K562 (cell line): ENCODE data around the gene LRRC10. TPM values are rescaled to one million over a fixed set of nuclear protein-coding genes. Genes with fewer than 3 reads are reported as not detected.

Experiments used
- BHLHE40 ChIP-seq: IDR thresholded peaks from 2 replicates; pipeline ENCODE4 v1.6.1; 2011; ENCODE audit warnings: low read length, improper control_type of control experiment
- CBX1 ChIP-seq: sonication (generic); IDR thresholded peaks from 2 replicates; pipeline ENCODE4 v1.6.1; 2016; ENCODE audit warnings: antibody characterized with exemption, low read depth, mild to moderate bottlenecking
- CREB3 ChIP-seq: fragments of 450-650 bp; conservative IDR thresholded peaks from 2 replicates; pipeline ENCODE4 v1.6.1; 2016; ENCODE audit warnings: missing genetic modification characterization, low read depth, mild to moderate bottlenecking, missing compliant biosample characterization, moderate library complexity
- DACH1 ChIP-seq: fragments of 450-650 bp; IDR thresholded peaks from 2 replicates; pipeline ENCODE4 v1.6.1; 2018; ENCODE audit not compliant: partially characterized antibody
- ELK1 ChIP-seq: sonication (generic); formaldehyde crosslinking; IDR thresholded peaks from 2 replicates; pipeline ENCODE4 v1.8.1; 2022; ENCODE audit warnings: missing genetic modification reagents
- ETS1 ChIP-seq: conservative IDR thresholded peaks from 2 replicates; pipeline ENCODE4 v1.6.1; 2011; ENCODE audit warnings: low read depth, mild to moderate bottlenecking, low read length; ENCODE audit not compliant: control insufficient read depth
- FOXK1 ChIP-seq: sonication (generic); formaldehyde crosslinking; IDR thresholded peaks from 2 replicates; pipeline ENCODE4 v1.8.0; 2022; ENCODE audit warnings: missing genetic modification reagents, mild to moderate bottlenecking, borderline replicate concordance
- HIVEP1 ChIP-seq: fragments of 250-450 bp; sonication (Bioruptor Pico); IDR thresholded peaks from 2 replicates; pipeline ENCODE4 v1.4.0; 2020; ENCODE audit warnings: mild to moderate bottlenecking
- MCM7 ChIP-seq, 2 experiments: fragments of 450-650 bp; IDR thresholded peaks; 2 replicates each; pipeline ENCODE4 v1.6.1; 2016 to 2018
- NEUROD1 ChIP-seq: fragments of 150-350 bp; IDR thresholded peaks from 2 replicates; pipeline ENCODE4 v1.6.1; 2014; ENCODE audit warnings: borderline replicate concordance, low read length, low read depth; ENCODE audit not compliant: partially characterized antibody
- POLR2H ChIP-seq: IDR thresholded peaks from 2 replicates; pipeline ENCODE4 v1.6.1; 2016; ENCODE audit warnings: missing genetic modification characterization, low read depth, mild to moderate bottlenecking, control low read depth, missing compliant biosample characterization, moderate library complexity
- RHOXF2B ChIP-seq: fragments of 250-450 bp; sonication (Bioruptor Pico); conservative IDR thresholded peaks from 2 replicates; pipeline ENCODE4 v1.5.1; 2021
- TBL1XR1 ChIP-seq, 2 experiments: IDR thresholded peaks; 2 replicates each; pipeline ENCODE4 v1.6.1; 2012; ENCODE audit warnings: improper control_type of control experiment in 2 of 2, low read length in 2 of 2, mild to moderate bottlenecking in 1 of 2
- THRB ChIP-seq: fragments of 450-650 bp; formaldehyde crosslinking; conservative IDR thresholded peaks from 2 replicates; pipeline ENCODE4 v1.4.0; 2022; ENCODE audit warnings: mild to moderate bottlenecking, missing genetic modification characterization
- ZNF184 ChIP-seq: sonication (generic); formaldehyde crosslinking; IDR thresholded peaks from 2 replicates; pipeline ENCODE4 v1.5.0; 2020; ENCODE audit warnings: missing genetic modification reagents
- ZNF224 ChIP-seq: sonication (generic); formaldehyde crosslinking; IDR thresholded peaks from 2 replicates; pipeline ENCODE4 v1.8.0; 2022; ENCODE audit warnings: mild to moderate bottlenecking, missing genetic modification reagents
- ZNF609 ChIP-seq: sonication (generic); formaldehyde crosslinking; IDR thresholded peaks from 2 replicates; pipeline ENCODE4 v1.8.1; 2023; ENCODE audit warnings: missing genetic modification reagents, mild to moderate bottlenecking, borderline replicate concordance
- ZNF766 ChIP-seq: fragments of 200-800 bp; sonication (Bioruptor generic); conservative IDR thresholded peaks from 2 replicates; pipeline ENCODE4 v1.6.1; 2016; ENCODE audit warnings: missing genetic modification characterization, missing compliant biosample characterization
- polyA plus RNA-seq, 8 experiments: library from polyadenylated mRNA; depleted of rRNA in 4 of 8; stranded (reverse) in 5 of 8; unstranded in 3 of 8; fragments of >200 nt; fragmentation: Nextera tagmentation in 2 of 8; fragmentation: Illumina TruSeq in 1 of 8; extraction: Ambion mirVana in 2 of 8; extraction: Trizol in 1 of 8; gene quantifications; 2 replicates each; pipeline versions ENCODE4 v1.2.1 to v1.2.3, GENCODE V29; 2011 to 2014; ENCODE audit warnings: inconsistent platforms in 1 of 8, missing spikeins in 1 of 8
- total RNA-seq, 7 experiments: library from RNA; depleted of rRNA in 6 of 7; stranded (reverse); fragments of >200 nt in 6 of 7; fragmentation: Illumina TruSeq in 2 of 7; extraction: Trizol in 2 of 7; gene quantifications; 2 replicates each; pipeline versions ENCODE4 v1.2.1 to v1.2.3, GENCODE V29; 2011 to 2021; ENCODE audit warnings: low replicate concordance in 1 of 7

The LRRC10 gene
- total and polyA plus RNA-seq, 9 of the 15 experiments (the other 6 are each of a cell fraction or from before 2014, with no cell fraction given) = 0.09 TPM; not detected in 8

- TF ChIP-seq TBL1XR1 (IDR thresholded peaks at IDR 0.05; ENCODE audit: low read length in 2 of 2) (no peak), ZNF766 (CRISPR knock-in tag) (no peak), ELK1 (CRISPR knock-in tag) (no peak), CBX1 (peak; percentile 77), MCM7 (IDR thresholded peaks at IDR 0.05) (no peak), NEUROD1 (peak; percentile 41), ZNF609 (peak; percentile 95), FOXK1 (peak; percentile 67; the same call in 1 of the 2 replicates), ZNF184 (CRISPR knock-in tag) (no peak), THRB (CRISPR knock-in tag) (0 out of 2 replicates have a peak, but pooled peaks have one; percentile 40), ETS1 (peak; percentile 84), CREB3 (tag) (no peak), HIVEP1 (CRISPR knock-in tag) (no peak), POLR2H (tag) (peak; percentile 73), ZNF224 (CRISPR knock-in tag) (no peak), BHLHE40 (peak; percentile 71), DACH1 (no peak), RHOXF2B (CRISPR knock-in tag) (no peak)
Observed at GRCh38 chr12:69585189-69586062, 25.3 kb downstream of the LRRC10 start, which contains the start of gene CCT2 (continued).
